Breast epithelium (tissue), 4 donors: ENCODE measurements around the gene RABGAP1L. TPM values are rescaled to one million over a fixed set of nuclear protein-coding genes. Genes with fewer than 3 reads are reported as not detected.

Source experiments
- DNase-seq, 2 donors: peaks; one replicate each; pipeline ENCODE4 v3.0.0-alpha.2; 2019; ENCODE audit warnings: low spot score in 2 of 2
- H3K27ac ChIP-seq, 2 donors: fragments of 200-600 bp; sonication (generic) in 1 of 2; one replicate each; pipeline ENCODE4 v1.5.1; 2016 to 2019; ENCODE audit warnings: mild to moderate bottlenecking in 1 of 2
- H3K27me3 ChIP-seq, 2 donors: fragments of 200-600 bp; sonication (generic) in 1 of 2; one replicate each; pipeline versions ENCODE4 v1.5.1 to v1.6.0; 2017 to 2019; ENCODE audit warnings: control low read depth in 1 of 2, mild to moderate bottlenecking in 1 of 2
- H3K36me3 ChIP-seq: fragments of 200-600 bp; one replicate; pipeline ENCODE4 v1.5.1; 2019
- H3K4me1 ChIP-seq, 2 donors: fragments of 200-600 bp; sonication (generic); one replicate each; pipeline ENCODE4 v1.5.1; 2016 to 2019; ENCODE audit warnings: control low read depth in 1 of 2
- H3K4me3 ChIP-seq, 3 donors: fragments of 200-600 bp; sonication (generic); 1 replicate in 2 of 3; 2 replicates in 1 of 3; pipeline ENCODE4 v1.5.1; 2016 to 2019; ENCODE audit warnings: mild to moderate bottlenecking in 3 of 3, moderate library complexity in 2 of 3
- H3K9me3 ChIP-seq, 2 donors: fragments of 200-600 bp; sonication (generic) in 1 of 2; one replicate each; pipeline ENCODE4 v1.5.1; 2016 to 2019; ENCODE audit warnings: control low read depth in 1 of 2
- CTCF ChIP-seq, 3 donors: fragments of 450-650 bp; IDR thresholded peaks; one replicate each; pipeline ENCODE4 v1.5.1; 2016 to 2017; ENCODE audit warnings: antibody characterized with exemption in 3 of 3, mild to moderate bottlenecking in 3 of 3, moderate library complexity in 3 of 3
- POLR2A ChIP-seq: fragments of 450-650 bp; IDR thresholded peaks from one replicate; pipeline ENCODE4 v1.6.1; 2016; ENCODE audit warnings: antibody characterized with exemption, mild to moderate bottlenecking, moderate library complexity
- POLR2AphosphoS5 ChIP-seq, 3 donors: sonication (generic); formaldehyde crosslinking; IDR thresholded peaks; one replicate each; pipeline ENCODE4 v1.6.1; 2017; ENCODE audit warnings: antibody characterized with exemption in 3 of 3
- intact Hi-C: fragments of 100-400 bp; cut with DNase I; formaldehyde crosslinking; loops from one replicate; pipeline ENCODE4 v1.15.1; 2023; ENCODE audit warnings: low total_unique reads
- total RNA-seq, 3 donors: library from RNA; depleted of rRNA; stranded (reverse); fragments of >200 nt; gene quantifications; one replicate each; pipeline ENCODE4 v1.1.0, GENCODE V29; 2016

RABGAP1L gene
- total RNA-seq, 3 donors from 2014 or later: 41.3 to 83.7 (median 49.5) TPM

GRCh38 chr1:174397261-174397660, 237.9 kb downstream of the RABGAP1L start:
- Histone ChIP-seq H3K4me1 (no peaks in the 10 kb centered on the region), H3K36me3 (no peaks in the 10 kb centered on the region), H3K27me3 (no peaks in the 10 kb centered on the region), H3K27ac (no peak overlapping the region), H3K4me3 (no peak overlapping the region), H3K9me3 (peaks cover 0 to 10% of the 10 kb centered on the region in 2 donors)
- TF ChIP-seq POLR2A: no peak
- TF ChIP-seq CTCF (IDR thresholded peaks at IDR 0.05): no peak
- TF ChIP-seq POLR2AphosphoS5 (IDR thresholded peaks at IDR 0.05): no peak
- intact Hi-C loops: no loop called here
- no peak for DNase-seq

DNA sequence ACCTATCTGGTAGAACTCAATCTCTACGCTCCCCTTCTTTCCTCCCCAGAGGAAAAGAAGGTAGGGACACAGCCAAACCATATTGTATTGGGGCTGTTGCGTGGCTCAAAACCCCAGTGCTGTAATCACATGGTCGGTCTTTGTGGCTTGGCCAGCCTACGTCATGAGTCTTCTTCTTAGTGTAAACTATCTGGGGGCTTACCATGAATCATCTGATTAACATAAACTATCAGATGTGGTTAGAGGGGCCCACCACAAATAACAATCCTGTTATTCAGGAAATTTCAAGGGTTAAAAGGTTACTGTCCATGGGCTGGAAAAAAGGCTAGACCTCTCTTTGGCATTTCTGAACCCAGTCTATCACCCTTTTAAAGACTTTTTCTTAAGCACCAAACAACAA, 238.9 kb downstream of the RABGAP1L start:
- TF ChIP-seq POLR2A: no peak
- no peak overlapping the region for H3K27ac ChIP-seq
- intact Hi-C loops: no loop called here
- no peaks in the 10 kb centered on the region for H3K27me3 ChIP-seq
- no peak overlapping the region for H3K4me3 ChIP-seq
- no peaks in the 10 kb centered on the region for H3K4me1 ChIP-seq
- DNase-seq: no peak
- H3K36me3 ChIP-seq: no peaks in the 10 kb centered on the region
- H3K9me3 ChIP-seq: peaks cover 0 to 9% of the 10 kb centered on the region in 2 donors

DNA sequence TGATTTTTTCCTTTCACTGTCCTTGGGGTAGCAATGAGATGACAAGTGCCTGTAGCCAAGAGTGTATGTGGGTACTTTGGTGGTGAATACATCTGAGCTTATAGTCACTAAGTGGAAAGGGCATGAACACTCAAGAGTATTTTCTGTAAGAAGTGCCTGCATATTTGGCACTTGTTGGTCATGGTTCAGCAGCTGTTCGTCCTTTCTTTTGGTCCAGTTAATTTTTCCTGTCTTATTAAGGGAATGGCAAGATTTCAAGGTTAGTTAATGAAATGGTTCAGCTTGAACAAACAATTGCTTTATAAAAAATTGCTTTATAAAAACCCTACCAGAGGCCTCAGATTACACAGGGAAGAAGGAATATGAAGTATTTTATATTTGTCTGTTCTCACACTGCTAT, 239.9 kb downstream of the RABGAP1L start:
- Histone ChIP-seq H3K4me1 (no peaks in the 10 kb centered on the region), H3K4me3 (no peak overlapping the region), H3K36me3 (no peaks in the 10 kb centered on the region), H3K9me3 (no peaks in the 10 kb centered on the region), H3K27me3 (no peaks in the 10 kb centered on the region), H3K27ac (no peak overlapping the region)
- intact Hi-C loops: no loop called here
- TF ChIP-seq POLR2A (no peak), POLR2AphosphoS5 (IDR thresholded peaks at IDR 0.05) (no peak), CTCF (IDR thresholded peaks at IDR 0.05) (no peak)
- DNase-seq: no peak

DNA sequence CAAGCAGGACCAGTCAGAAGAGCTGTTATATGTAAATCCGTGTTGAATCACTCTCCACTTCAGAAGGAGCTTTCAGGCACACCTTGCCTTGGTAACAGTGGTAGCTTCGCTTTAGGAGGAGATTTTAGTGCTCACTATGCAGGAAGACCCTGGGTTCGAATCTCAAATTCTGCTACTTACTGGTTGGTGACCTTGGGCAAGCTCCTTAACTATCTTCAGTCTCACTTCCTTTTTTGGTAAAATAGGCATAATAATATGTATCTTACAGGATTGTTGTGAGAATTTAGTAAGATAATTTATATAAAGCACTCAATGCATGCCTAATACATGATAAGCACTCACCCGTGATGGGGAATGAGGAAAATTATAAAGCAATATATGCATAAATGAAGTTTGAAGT, 241.8 kb downstream of the RABGAP1L start:
- no peak for DNase-seq
- Histone ChIP-seq H3K27me3 (no peaks in the 10 kb centered on the region), H3K4me1 (no peaks in the 10 kb centered on the region), H3K36me3 (no peaks in the 10 kb centered on the region), H3K4me3 (no peak overlapping the region), H3K27ac (no peak overlapping the region), H3K9me3 (no peaks in the 10 kb centered on the region)
- intact Hi-C loops: no loop called here
- TF ChIP-seq POLR2A (no peak), CTCF (IDR thresholded peaks at IDR 0.05) (no peak), POLR2AphosphoS5 (IDR thresholded peaks at IDR 0.05) (no peak)

- Histone ChIP-seq H3K4me3 (no peak overlapping the region), H3K36me3 (no peaks in the 10 kb centered on the region), H3K27me3 (no peaks in the 10 kb centered on the region), H3K27ac (no peak overlapping the region), H3K9me3 (no peaks in the 10 kb centered on the region), H3K4me1 (no peaks in the 10 kb centered on the region)
- TF ChIP-seq POLR2A (no peak), CTCF (IDR thresholded peaks at IDR 0.05) (no peak), POLR2AphosphoS5 (IDR thresholded peaks at IDR 0.05) (no peak)
- DNase-seq: no peak
- intact Hi-C loops: no loop called here
Measured at GRCh38 chr1:174405219-174405618, 245.9 kb downstream of the RABGAP1L start.

- no peak for DNase-seq
- Histone ChIP-seq H3K4me1 (no peaks in the 10 kb centered on the region), H3K27me3 (no peaks in the 10 kb centered on the region), H3K4me3 (no peak overlapping the region), H3K36me3 (no peaks in the 10 kb centered on the region), H3K27ac (no peak overlapping the region), H3K9me3 (no peaks in the 10 kb centered on the region)
- no peak for TF ChIP-seq POLR2A
- no peak for TF ChIP-seq POLR2AphosphoS5 (IDR thresholded peaks at IDR 0.05)
- no peak for TF ChIP-seq CTCF (IDR thresholded peaks at IDR 0.05)
- intact Hi-C loops: no loop called here
Measured at GRCh38 chr1:174406421-174406820, 247.1 kb downstream of the RABGAP1L start.
